Pons (tissue), 1 donor: ENCODE measurements around the gene MEGF11.

Experiments used
- DNase-seq: peaks from one replicate; pipeline ENCODE4 v3.0.0-alpha.2; 2016; ENCODE audit warnings: low spot score

The MEGF11 gene

DNA sequence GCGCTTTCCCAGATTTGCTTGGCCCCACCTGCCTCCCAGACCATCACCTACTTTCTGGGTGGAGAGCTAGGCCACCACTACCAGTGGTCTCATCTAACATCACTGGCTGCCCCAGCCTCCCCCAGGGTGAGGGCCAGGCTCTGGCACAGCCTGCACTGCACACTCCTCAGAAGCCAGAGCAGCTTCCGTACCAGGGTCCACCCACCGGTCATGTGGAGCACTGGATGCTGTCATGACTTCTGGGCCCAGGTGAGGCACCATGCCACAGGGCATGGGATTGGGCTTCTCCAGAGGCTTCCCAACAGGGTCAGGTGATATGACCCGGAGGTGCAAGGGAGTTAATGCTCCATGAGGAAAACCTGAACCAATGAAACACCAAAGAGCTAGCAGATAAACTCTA, 14.0 kb downstream of the MEGF11 start:
- DNase-seq, result no peak

DNA sequence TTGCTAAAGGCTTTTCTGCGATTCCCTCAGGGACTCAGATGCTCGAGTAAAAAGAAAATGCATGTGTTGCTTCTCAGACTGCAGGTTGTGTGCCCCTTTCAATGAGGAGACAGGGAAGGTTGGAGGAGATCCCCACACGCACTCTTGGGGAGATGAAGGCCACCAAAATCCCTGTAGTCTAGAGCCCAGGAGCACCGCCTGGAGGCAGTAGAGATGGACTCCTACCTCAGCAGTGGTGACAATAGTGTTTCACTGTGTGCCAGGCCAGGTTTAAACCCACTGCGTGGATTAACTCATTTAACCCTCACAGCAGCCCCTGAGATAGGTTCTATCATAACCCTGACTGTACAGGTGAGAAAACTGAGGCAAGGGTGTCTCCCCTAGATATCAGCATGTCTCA, 15.2 kb downstream of the MEGF11 start:
- no peak for DNase-seq

DNA sequence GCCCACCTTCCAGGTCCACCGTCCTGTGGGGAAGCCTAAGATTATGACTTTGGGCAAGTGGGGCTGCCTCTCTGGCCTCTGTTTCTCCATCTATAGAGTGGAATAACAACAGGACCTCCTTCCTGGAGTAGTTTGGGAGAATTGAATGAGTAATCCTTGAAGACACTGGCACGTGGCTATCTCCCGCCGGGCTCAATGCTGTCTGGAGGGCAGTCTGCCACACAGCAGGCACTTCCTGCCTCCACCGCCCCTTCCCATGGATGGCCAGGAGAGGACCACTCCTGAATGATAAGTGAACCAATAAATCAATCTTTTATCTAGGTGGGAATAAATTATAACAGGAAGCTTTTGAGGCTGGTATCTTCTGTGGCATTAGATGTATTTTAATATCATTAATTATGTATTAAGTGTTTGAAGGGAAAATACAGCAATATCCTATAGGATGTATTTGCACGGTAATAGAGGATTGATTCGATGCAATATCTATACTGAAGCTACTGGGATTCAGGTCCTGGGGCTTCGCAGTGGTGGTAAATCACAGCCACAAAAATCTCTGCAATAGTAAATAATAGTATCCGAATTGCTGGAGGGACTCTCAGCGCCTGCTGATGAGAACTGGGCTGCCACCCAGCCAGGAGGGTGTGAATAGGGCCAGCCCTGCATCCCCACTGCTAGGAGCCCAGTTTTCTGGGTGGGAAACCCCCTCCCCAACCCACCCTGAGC, 15.9 kb downstream of the MEGF11 start:
- no peak for DNase-seq

DNA sequence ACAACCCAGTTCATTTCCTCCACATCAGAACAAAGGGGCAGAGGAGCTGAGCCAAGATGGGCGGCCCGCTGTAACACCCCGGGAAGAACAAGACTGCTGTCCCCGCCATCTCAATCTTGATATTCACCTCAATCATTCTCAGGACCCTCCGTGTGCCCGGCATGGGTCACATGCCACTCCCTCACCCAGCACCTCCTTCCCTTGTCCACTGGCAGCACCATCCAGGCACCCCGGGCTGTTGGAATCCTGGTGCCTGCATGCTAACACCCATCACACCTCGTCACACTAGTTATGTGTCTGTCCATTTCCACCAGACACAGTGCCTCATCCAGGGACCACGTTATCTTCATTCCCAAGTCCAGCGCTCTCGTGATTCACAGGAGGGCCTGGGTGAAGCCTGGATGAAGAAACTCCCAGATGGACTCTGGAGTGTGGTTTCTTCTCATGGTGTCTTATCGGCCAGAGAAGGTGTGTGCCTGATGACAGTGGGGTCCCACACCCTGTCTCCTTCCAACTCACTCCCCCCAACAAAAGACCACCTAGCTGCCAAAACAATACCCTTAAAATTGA, 16.7 kb downstream of the MEGF11 start:
- DNase-seq, result no peak

DNA sequence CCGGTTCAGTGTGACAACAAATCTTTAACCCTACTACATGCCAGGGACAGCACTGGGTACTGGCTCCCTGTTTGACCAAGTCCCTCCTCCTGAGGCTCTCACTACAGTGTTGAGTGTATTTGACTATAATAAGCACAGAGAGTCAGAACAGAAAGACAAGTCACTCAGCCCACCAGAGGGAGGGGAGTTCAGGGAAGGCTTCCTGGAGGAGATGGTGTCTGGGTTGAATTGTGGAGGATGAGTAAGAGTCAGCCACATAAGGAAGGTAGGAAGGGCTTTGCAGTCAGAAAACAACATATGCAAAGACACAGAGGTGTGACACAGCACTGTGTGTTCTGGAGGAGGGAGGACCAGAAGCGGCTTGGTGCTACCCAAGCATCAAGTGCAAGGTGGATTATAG, 17.7 kb downstream of the MEGF11 start:
- no peak for DNase-seq

DNA sequence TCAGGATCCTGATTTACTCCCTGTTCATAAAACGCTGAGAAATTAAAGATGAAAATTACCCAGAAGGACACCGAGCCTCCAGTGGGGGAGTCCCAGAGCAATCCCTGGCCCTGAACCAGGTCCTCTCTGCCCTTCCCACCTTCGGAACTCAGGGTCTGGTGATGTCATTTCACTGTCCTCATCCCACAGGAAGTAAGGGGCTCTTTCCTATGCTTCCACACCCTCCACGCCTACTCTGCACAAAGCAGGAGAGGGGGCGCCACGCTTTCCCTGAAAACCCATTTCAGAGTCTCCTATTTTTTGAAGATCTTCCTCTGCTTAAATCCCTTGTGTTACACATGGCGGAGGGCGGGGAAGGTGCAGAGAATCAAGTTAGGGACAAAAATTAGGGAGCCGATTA, 18.8 kb downstream of the MEGF11 start:
- DNase-seq, result no peak

DNA sequence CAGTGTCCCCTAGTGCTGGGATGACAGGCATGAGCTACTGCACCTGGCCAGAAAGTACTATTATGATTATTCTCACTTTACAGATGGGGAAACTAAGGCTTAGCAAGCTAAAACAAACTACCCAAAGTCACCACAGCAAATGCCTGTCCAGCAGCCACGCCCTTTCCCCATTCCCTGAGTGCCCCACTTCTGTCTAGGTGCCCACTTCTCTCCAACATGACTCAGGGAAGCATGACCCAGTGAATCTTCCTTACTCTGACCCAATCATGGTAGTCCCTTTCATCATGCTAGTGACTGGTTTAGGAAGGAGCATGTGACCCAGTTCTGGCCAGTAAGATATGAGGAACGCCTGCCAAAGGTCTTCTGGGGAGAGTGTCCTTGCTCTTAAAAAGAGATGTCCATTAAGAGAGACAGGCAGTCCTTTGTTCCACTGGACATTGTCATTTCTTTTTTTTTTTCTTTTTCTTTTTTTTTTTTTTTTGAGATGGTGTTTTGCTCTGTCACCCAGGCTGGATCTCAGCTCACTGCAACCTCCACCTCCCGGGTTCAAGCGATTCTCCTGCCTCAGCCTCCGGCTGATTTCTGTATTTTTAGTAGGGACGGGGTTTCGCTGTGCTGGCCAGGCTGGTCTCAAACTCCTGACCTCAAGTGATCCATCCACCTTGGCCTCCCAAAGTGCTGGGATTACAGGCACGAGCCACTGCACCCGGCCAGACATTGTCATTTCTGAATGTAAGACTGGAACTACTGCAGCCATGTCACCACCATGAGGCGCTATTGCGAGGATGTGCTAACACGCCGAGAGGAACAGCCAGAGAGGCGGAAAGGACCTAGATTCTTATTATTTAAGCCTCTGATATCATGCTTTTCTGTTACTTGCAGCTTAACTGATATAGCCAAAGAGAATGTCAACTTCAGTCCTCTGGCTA, 19.8 kb downstream of the MEGF11 start:
- DNase-seq, result no peak

DNA sequence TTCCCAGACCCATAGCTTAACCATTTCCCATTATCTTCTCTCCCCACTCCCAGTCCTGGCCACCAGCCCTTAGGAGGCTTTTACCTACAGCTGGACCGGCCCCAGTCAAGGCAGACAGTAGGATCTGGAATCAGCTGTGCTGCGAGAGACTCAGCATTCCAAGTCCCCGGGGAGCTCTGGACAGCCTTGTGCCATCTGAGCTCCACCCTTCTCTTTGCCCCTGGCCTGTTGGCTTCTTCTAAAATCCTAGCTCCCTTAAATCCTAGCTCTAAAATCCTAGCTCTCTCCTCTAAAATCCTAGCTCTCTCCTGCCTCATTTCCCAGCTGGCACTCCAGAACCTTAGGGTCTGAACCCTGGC, 21.3 kb downstream of the MEGF11 start:
- DNase-seq, result no peak

DNA sequence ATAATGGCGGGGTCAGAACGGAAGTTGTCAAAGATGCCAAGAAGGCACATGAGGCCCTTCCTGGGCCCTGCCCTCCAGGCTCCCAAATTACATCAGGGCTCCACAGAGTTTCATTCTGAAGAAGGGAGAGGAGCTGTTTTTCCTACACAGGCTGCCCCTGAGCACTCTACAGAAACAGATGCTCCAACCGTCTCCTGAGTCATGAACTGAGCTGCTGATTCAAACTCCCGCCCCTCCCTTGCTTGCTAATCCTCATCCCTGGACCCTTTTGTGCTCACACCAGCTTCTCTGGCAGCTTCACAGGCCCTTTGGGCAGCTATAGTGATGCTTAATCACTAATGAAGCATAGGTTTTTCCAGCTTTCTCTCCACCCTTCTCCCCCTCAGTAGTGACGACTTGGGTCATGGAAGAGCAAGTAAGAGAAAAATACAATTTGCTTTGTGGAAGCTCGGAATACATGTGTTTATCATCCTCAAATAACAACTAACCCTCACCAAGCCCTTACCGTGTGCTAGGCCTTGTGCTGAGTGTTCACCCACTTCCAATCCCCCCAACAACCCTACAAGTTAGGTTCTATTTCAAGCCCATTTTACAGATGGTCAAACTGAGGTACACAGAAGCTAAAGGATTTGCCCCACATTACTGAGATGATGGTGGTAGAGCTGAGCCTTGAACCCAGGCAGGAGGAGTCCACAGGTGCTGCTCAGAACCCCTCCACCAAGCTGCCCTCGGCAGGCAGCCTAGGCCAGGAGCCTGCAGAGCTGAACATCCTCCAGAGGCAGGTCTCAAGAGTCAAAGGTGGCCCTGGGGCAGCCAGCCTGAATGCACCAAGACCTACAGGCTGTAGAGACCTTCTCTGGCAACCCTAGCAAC, 21.9 kb downstream of the MEGF11 start:
- no peak for DNase-seq

DNA sequence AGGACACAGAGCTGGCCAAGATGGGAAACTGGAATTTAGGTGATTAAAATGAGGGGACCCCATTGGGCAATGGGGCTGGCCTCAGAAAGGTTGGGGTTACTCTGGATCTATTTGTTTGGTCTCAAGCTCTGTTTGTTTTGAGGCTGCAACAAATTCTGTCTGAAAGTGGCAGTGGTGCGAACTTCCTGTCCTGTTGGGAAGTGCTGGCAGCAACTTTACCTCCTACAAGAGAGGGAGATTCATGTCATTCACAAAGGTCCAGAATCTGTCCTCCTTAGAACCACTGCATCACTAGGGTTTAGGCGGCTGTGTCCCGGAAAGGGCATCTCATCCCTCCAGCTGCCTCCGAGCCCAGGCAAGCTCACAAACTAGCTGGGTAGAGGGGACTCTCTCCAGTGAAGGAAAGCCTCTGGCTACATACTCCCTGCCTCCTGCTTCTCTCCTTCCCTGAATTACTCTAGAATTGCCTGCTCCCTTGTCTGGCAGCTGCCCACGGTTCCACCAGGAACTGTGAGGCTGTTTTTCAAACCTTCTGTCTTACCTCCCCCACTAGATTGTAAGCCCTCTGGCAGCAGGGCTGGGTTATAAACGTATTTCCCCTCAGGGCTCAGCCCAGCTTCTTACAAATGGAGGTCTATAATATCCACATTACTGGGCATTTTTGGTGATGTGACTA, 23.6 kb downstream of the MEGF11 start:
- DNase-seq, result no peak

DNA sequence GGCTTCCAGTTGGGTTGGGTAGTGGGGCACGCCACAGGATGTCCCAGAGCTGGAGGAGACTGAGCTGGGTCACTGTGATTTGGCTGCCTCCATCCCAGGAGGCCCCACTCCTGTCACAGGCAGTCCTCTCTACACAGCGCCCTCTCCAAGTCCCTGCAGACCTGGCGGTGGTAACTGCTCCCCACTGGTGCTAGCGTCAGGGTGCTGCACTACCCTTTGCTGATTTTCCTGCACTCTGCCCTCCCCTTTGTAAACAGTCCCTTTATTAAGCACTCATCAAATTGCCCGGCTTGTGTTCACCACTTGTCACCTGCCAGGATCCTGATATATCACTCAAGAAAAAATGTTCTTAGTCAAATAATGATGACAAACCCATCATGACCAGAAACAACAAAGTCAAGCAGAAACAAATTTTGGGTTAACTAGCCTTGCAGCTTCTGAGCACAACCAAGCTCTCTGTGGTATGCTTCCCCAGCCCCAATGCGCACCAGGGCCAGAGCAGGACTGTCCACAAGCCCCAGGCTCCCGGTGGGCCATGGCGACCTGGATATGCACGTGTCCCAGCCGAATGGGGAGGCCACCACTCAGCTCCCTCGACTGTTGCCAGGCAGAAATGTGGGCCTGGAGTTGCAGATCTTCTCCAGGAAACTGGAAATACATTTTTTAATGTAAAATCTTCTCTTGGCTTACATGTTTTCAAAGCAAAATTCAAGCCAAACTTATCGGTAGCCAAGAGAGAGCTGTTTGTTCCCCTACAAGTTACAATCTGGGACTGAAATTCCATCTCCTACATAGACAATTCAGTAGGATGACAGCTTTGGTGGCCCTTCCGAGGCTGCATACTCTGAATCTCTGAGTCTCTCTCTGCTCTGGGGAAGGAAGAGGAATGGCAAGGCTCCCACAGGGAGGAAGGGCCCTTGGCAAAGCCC, 24.5 kb downstream of the MEGF11 start:
- DNase-seq, result no peak

DNA sequence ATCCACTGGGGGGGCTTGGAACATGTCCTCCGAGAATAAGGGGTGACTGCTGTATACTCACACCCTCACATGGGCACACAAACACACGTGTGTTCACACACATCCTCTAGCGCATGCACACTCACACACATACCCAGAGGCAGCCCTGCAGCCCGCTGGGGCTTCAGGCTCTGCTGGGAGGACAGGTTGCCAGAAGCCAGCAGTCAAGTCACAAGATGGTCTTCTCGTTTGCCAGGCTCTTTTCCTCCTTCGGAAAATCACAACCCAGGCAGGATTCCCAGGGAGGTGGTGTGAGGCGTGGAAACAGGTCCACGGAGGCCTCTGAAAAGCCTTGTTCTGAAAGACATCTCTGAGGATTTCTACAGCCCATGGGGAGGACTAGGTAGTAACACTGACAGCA, 26.8 kb downstream of the MEGF11 start:
- DNase-seq, result no peak

DNA sequence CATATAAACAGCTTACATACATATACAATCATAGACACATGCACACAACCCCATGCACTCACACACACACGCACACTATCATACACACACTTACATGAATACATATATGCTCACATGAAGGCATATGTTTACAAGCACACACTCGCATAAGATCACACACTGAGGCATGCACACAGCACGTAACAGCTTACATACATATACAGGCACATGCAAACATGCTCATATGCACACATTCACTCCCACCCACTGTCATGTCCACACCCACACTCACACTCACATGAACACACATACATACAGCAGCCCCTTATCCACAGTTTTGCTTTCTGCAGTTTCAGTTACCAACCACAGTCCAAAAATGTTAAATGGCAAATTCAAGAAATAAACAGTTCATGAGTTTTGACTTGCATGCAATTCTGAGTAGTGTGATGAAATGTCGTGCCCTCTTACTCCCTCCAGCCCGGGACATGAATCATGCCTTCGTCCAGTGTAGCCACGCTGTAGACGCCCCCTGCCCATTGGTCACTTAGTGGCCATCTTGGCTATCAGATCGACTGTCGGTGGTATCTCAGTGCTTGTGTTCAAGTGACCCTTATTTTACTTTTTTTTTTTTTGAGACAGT, 27.8 kb downstream of the MEGF11 start:
- no peak for DNase-seq

DNA sequence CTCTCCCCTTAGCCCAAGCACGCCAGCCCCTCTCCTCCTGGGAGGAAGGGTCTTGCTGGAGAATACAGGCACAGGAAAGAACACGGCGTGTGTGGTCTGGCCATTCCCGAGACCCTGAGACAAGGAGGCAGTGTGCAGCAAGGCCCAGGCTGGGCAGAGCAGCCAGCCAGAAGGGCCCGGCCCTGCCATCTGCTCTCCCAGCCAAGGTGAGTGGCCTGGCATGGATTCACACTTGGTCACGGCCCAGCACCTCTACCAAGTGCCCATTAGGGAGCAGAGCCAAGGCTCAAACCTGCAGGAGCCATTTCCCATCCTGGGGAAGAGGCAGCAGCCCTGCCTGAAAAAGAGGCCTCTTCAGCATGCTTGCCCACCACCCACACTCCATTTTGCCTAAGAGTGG, 28.6 kb downstream of the MEGF11 start:
- no peak for DNase-seq

DNA sequence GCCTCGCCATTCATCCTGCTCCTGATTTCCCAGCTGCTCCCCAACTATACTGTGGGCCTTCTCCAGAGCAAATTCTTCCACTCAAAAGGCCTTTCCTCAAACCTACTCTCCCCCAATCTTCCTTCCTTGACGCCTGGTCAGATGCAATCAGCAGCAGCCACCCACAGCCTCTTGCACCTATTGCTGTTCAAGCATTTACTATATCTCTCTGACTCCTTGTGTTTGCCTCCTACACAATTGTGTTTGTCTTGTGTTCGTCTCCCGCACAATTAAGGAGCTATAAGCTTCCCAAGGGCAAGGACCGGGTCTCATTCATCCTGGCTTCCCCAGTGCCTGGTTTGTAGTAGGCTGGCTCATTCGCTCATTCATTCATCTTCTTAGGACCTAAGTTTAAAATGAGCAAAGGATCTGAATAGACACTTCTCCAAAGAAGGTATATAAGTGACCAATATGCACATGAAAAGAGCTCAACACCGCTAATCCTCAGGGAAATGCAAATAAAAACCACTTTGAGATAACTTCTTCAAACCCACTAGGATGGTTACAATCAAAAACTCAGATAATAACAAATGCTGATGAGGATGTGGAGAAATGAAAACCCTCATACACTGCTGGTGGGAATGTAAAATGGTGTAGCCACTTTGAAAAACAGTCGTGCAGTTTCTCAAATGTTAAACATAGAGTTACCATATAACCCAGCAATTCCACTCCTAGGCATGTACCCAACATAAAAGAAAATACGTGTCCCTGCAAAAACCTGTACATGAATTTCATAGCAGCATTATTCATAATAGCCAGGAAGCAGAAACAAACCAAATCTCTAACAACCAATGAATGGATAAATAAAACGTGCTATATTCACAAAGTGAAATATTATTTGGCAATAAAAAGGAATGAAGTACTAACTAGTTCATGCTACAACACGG, 31.0 kb downstream of the MEGF11 start:
- no peak for DNase-seq

DNA sequence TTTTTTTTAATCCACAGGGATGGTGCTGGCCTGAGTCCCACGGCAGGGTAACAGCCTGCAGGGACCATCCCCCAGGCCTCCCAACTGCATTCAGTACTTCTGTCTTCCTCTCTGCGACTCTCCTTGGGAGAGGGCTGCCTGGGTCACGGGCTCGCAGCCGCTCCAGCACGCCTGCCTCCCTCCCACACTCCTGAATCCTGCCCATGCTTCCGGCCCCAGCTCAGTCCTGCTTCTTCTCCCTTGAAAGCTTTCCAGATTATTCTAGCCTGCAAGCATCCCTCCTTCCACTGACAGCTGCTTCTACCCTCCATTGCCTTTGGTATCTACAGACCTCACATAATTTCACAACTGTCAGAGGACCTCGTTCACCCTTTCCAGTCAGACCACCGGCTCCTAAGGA, 32.4 kb downstream of the MEGF11 start:
- DNase-seq, result no peak

DNA sequence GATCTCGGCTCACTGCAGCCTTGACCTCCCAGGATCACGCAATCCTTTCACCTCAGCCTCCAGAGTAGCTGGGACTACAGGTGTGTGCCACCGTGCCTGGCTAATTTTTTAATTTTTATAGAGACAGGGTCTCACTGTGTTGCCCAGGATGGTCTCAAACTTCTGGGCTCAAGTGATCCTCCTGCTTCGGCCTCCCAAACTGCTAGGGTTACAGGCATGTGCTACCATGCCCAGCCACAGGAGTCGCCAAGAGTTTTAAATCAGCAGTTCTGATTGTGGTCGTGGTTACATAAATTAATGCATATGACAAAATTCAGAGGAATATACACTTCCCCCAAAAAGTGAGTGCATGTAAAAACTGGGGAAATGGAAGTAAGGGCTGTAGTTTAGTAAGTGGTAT, 32.9 kb downstream of the MEGF11 start:
- DNase-seq, result no peak

DNA sequence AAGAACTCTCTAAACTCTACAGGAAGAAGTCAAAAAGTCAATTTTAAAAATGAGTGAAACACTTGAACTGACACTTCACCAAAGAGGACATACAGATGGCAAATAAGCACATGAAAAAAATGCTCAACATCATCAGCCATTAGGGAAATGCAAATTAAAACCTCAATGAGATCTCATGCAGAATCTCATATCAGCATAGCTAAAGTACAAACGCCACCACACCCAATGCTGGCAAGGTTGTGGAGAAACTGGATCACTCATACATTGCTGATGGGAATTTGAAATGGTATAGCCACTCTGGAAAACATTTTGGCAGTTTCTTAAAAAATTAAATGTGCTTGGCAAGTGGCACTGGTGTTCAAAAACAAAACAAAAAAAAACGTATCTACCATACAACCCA, 34.2 kb downstream of the MEGF11 start:
- no peak for DNase-seq

DNA sequence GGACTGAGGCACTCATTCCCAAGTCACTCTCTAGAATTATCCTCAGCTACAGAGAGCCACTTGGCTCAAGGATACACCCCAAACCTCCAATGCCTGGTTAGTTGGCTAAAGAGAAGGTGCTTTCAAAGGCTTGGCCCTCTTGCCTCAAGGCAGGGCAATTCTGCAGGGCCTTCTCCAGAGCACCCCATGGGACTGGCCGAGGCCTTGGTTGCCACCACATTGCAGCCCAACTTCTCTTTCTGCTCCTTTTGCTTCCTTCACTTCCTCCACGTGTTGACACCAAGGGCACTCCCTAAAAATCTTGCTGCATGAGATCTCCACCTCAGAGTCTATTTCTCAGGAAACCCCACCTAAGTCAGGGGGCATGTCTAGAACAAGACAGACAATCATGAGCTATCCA, 36.7 kb downstream of the MEGF11 start:
- no peak for DNase-seq
